ENCODE measurements around the gene CCDC142.

The CCDC142 gene

DNA sequence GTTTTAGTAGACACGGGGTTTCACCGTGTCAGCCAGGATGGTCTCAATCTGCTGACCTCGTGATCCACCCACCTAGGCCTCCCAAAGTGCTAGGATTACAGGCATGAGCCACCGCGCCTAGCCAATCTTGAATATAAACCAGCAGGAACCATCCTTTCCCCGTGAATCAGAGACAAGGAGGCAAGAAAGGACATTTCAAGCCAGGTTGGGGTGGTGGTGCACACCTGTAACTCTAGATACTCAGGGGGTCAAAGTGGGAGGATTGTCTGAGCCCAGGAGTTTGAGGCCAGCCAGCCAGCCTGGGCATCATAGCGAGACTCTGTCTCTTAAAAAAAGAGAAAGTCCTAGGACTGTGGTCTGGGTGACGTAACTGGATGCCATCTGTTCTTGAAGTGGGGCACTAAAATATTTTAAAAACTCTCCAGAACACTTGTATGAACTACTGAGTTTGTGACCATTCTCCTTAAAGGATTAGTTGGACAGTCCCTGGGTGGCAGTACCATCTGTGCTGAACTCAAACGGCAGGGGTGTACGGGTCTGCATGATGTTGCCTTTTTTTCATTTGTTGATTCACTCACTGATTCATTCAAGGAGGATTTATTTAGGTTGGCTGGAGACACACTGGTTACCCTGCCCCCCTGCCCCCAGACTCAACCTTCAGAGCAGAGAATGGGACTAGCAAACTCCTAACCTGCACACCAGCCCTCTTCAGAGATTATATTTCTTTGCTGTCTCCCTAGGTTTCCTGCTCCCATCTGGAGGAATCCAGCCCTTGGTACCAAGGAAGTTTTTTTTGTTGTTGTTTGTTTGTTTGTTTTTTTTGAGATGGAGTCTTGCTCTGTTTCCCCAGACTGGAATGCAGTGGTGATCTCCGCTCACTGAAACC lies 28.5 kb upstream of the CCDC142 start:
- Histone ChIP-seq H3K9me3 (ENCODE audit: insufficient read depth, low read depth, low read length) (peaks cover 2% of the 10 kb centered on the region; the same call in 1 of the 2 replicates), H3K4me1 (ENCODE audit: insufficient read depth, low read length) (peaks cover 8% of the 10 kb centered on the region; the same call in 1 of the 2 replicates), H3K4me3 (ENCODE audit: low read length) (no peak overlapping the region), H3K36me3 (ENCODE audit: insufficient read depth, low read depth, low read length) (no peaks in the 10 kb centered on the region), H3K27me3 (ENCODE audit: insufficient read depth, low read length) (peaks cover 91% of the 10 kb centered on the region), H3K27ac (ENCODE audit: low read length) (no peak overlapping the region), H3K9ac (ENCODE audit: low read depth, low read length) (no peak overlapping the region)

GRCh38 chr2:74510272-74510671 lies 27.5 kb upstream of the CCDC142 start:
- Histone ChIP-seq H3K9me3 (ENCODE audit: insufficient read depth, low read depth, low read length) (no peaks in the 10 kb centered on the region), H3K4me3 (ENCODE audit: low read length) (no peak overlapping the region), H3K36me3 (ENCODE audit: insufficient read depth, low read depth, low read length) (peaks cover 8% of the 10 kb centered on the region; the same call in 1 of the 2 replicates), H3K9ac (ENCODE audit: low read depth, low read length) (no peak overlapping the region), H3K4me1 (ENCODE audit: insufficient read depth, low read length) (peaks cover 8% of the 10 kb centered on the region; the same call in 1 of the 2 replicates), H3K27ac (ENCODE audit: low read length) (no peak overlapping the region), H3K27me3 (ENCODE audit: insufficient read depth, low read length) (peaks cover 91% of the 10 kb centered on the region)

DNA sequence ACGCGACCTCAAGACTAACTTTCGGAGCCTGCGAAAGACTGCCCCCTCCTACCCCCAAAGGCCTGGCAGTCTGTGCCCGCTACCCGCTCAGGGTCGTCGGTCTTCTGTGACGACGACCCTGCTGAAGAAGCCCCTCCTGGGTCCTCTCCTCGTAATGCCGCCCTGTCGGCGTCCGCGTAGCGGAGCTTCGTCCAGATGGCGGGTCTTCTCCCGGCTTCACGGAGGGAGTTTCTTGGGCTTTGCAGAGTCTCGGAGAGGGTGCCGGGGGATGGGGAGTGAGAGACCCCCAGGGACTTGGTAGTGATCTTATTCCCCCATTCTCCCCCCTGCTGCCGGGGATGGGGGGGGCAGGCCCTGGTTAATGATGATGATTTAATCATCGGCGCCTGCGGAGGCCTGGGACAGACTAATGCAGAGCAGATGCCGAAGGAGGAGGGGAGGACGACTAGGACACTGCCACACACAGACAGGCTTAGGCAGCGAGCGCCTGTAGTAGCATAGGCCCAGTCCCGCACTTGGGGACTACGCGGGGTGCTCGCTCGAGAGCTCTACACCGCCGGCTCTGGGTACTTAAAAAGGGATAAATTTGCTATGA lies 25.2 kb upstream of the CCDC142 start:
- peaks cover 11% of the 10 kb centered on the region; the same call in 1 of the 2 replicates for H3K36me3 ChIP-seq (ENCODE audit: insufficient read depth, low read depth, low read length)
- H3K27ac ChIP-seq (ENCODE audit: low read length), result peak overlapping the region; percentile 96
- peaks cover 8% of the 10 kb centered on the region; the same call in 1 of the 2 replicates for H3K4me1 ChIP-seq (ENCODE audit: insufficient read depth, low read length)
- H3K9ac ChIP-seq (ENCODE audit: low read depth, low read length), result peak overlapping the region; percentile 99; the same call in 1 of the 2 replicates
- no peaks in the 10 kb centered on the region for H3K9me3 ChIP-seq (ENCODE audit: insufficient read depth, low read depth, low read length)
- peaks cover 91% of the 10 kb centered on the region for H3K27me3 ChIP-seq (ENCODE audit: insufficient read depth, low read length)
- peak overlapping the region; percentile 100 for H3K4me3 ChIP-seq (ENCODE audit: low read length)

GRCh38 chr2:74507145-74507925 lies 24.5 kb upstream of the CCDC142 start, which contains the start of gene PCGF1:
Gene PCGF1, minus strand, starts transcription at chr2:74507695. Its CDS starts 27 bp downstream, at chr2:74507668.
- peak within 1 kb of the TSS; percentile 96 for H3K27ac ChIP-seq (ENCODE audit: low read length)
- peak within 1 kb of the TSS; percentile 100 for H3K4me3 ChIP-seq (ENCODE audit: low read length)
- H3K9ac ChIP-seq (ENCODE audit: low read depth, low read length), result peak within 1 kb of the TSS; percentile 99
- peaks cover 11% of the 10 kb centered on the region; the same call in 1 of the 2 replicates for H3K36me3 ChIP-seq (ENCODE audit: insufficient read depth, low read depth, low read length)
- H3K4me1 ChIP-seq (ENCODE audit: insufficient read depth, low read length), result peaks cover 8% of the 10 kb centered on the region; the same call in 1 of the 2 replicates
- H3K9me3 ChIP-seq (ENCODE audit: insufficient read depth, low read depth, low read length), result no peaks in the 10 kb centered on the region
- H3K27me3 ChIP-seq (ENCODE audit: insufficient read depth, low read length), result peaks cover 91% of the 10 kb centered on the region

GRCh38 chr2:74505448-74506246 lies 22.8 kb upstream of the CCDC142 start:
- no peak overlapping the region for H3K9ac ChIP-seq (ENCODE audit: low read depth, low read length)
- H3K36me3 ChIP-seq (ENCODE audit: insufficient read depth, low read depth, low read length), result peaks cover 11% of the 10 kb centered on the region; the same call in 1 of the 2 replicates
- no peak overlapping the region for H3K4me3 ChIP-seq (ENCODE audit: low read length)
- peaks cover 91% of the 10 kb centered on the region for H3K27me3 ChIP-seq (ENCODE audit: insufficient read depth, low read length)
- peaks cover 11% of the 10 kb centered on the region; the same call in 1 of the 2 replicates for H3K4me1 ChIP-seq (ENCODE audit: insufficient read depth, low read length)
- no peak overlapping the region for H3K27ac ChIP-seq (ENCODE audit: low read length)
- H3K9me3 ChIP-seq (ENCODE audit: insufficient read depth, low read depth, low read length), result no peaks in the 10 kb centered on the region; the same call in 1 of the 2 replicates

DNA sequence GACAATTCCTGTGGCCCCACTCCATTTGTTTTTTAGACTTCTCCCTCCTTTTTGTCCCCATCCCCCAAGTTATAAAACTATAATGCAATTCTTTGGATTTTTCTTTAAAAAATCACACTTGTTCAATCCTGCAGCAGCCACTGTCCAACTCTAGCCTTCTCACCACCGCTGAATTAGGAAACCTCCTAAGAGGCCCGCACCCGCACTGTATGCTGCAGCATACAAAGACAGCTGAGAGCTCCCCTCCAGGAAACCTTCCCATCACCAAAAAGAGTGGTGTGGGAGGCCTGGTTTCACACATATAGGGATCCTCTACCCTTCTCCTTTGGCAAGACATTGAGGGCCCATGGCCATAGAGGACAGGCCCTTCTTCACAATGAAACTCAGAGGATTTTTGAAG lies 21.8 kb upstream of the CCDC142 start:
- Histone ChIP-seq H3K27ac (ENCODE audit: low read length) (no peak overlapping the region), H3K4me3 (ENCODE audit: low read length) (no peak overlapping the region), H3K9ac (ENCODE audit: low read depth, low read length) (no peak overlapping the region), H3K9me3 (ENCODE audit: insufficient read depth, low read depth, low read length) (peaks cover 3% of the 10 kb centered on the region; the same call in 1 of the 2 replicates), H3K27me3 (ENCODE audit: insufficient read depth, low read length) (peaks cover 91% of the 10 kb centered on the region), H3K4me1 (ENCODE audit: insufficient read depth, low read length) (peaks cover 13% of the 10 kb centered on the region; the same call in 1 of the 2 replicates), H3K36me3 (ENCODE audit: insufficient read depth, low read depth, low read length) (peaks cover 11% of the 10 kb centered on the region; the same call in 1 of the 2 replicates)

- Histone ChIP-seq H3K9ac (ENCODE audit: low read depth, low read length) (no peak overlapping the region), H3K36me3 (ENCODE audit: insufficient read depth, low read depth, low read length) (peaks cover 11% of the 10 kb centered on the region; the same call in 1 of the 2 replicates), H3K4me1 (ENCODE audit: insufficient read depth, low read length) (peaks cover 13% of the 10 kb centered on the region; the same call in 1 of the 2 replicates), H3K4me3 (ENCODE audit: low read length) (peak overlapping the region; percentile 66; the same call in 1 of the 2 replicates), H3K27me3 (ENCODE audit: insufficient read depth, low read length) (peaks cover 91% of the 10 kb centered on the region), H3K27ac (ENCODE audit: low read length) (no peak overlapping the region), H3K9me3 (ENCODE audit: insufficient read depth, low read depth, low read length) (peaks cover 3% of the 10 kb centered on the region; the same call in 1 of the 2 replicates)
Measured at GRCh38 chr2:74503506-74504475, 21.0 kb upstream of the CCDC142 start.

DNA sequence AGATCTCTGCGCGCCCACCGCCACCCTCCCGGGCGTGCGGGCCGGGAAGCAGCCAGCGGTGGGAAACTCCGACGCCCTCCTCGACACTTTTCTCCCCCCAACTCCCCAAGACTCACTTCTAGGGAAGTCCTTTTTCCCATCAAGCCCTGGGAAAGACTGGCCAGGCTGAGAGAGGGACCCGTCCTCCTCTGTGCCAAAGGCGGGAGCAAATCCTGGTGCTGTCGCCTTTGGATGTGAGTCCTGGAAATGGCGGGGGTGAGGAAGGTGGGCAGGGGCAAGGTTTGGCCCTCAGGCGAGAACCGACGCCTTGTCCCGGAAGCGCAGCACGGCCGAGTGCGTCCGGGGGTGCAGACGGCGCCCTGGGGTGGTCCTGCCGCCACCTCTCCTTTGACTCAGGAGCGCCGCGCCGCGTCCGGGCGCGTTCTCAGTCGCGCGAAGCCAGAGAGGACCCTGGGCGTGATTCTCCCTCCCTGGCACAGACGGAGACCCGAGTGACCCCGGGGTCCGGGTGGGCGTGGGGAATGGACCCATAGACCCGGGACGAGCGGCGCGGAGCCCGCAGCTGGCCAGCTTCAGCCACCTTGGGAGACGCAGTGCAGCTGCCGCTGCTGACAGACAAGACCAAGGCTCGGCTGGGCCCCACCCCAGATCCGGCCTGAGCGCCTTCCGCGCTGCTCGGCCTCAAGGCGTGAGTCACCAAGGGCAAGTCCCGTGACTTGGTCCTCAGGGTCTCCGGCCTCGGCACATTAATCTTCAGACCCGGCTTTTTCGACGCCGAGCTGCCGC lies 20.1 kb upstream of the CCDC142 start:
- peak overlapping the region; percentile 66 for H3K4me3 ChIP-seq (ENCODE audit: low read length)
- H3K27me3 ChIP-seq (ENCODE audit: insufficient read depth, low read length), result peaks cover 91% of the 10 kb centered on the region
- H3K4me1 ChIP-seq (ENCODE audit: insufficient read depth, low read length), result peaks cover 7% of the 10 kb centered on the region; the same call in 1 of the 2 replicates
- peaks cover 3% of the 10 kb centered on the region; the same call in 1 of the 2 replicates for H3K9me3 ChIP-seq (ENCODE audit: insufficient read depth, low read depth, low read length)
- H3K36me3 ChIP-seq (ENCODE audit: insufficient read depth, low read depth, low read length), result peaks cover 11% of the 10 kb centered on the region; the same call in 1 of the 2 replicates
- no peak overlapping the region for H3K9ac ChIP-seq (ENCODE audit: low read depth, low read length)
- no peak overlapping the region for H3K27ac ChIP-seq (ENCODE audit: low read length)

- peaks cover 7% of the 10 kb centered on the region; the same call in 1 of the 2 replicates for H3K4me1 ChIP-seq (ENCODE audit: insufficient read depth, low read length)
- H3K27me3 ChIP-seq (ENCODE audit: insufficient read depth, low read length), result peaks cover 98% of the 10 kb centered on the region
- peaks cover 3% of the 10 kb centered on the region; the same call in 1 of the 2 replicates for H3K9me3 ChIP-seq (ENCODE audit: insufficient read depth, low read depth, low read length)
- H3K9ac ChIP-seq (ENCODE audit: low read depth, low read length), result no peak overlapping the region
- H3K4me3 ChIP-seq (ENCODE audit: low read length), result peak overlapping the region; percentile 66
- H3K36me3 ChIP-seq (ENCODE audit: insufficient read depth, low read depth, low read length), result peaks cover 11% of the 10 kb centered on the region; the same call in 1 of the 2 replicates
- H3K27ac ChIP-seq (ENCODE audit: low read length), result no peak overlapping the region
Measured at GRCh38 chr2:74502147-74502719, 19.4 kb upstream of the CCDC142 start.
